DOHH2 (cell line): Measurements from ENCODE around the gene KLHL40.

ENCODE experiments used
- EZH2phosphoT487 ChIP-seq: fragments of 200-600 bp; sonication (generic); IDR thresholded peaks from 2 replicates; pipeline ENCODE4 v1.6.1; 2017; ENCODE audit warnings: borderline replicate concordance, mild to moderate bottlenecking, antibody characterized with exemption, low read length, moderate library complexity, mixed read lengths
- TF ChIP-seq, protein P1 (sequence below): fragments of 200-600 bp; sonication (generic); IDR thresholded peaks from one replicate; pipeline ENCODE4 v1.5.1; 2014; ENCODE audit warnings: antibody characterized with exemption, mild to moderate bottlenecking, low read depth, low read length; ENCODE audit not compliant: poor library complexity, severe bottlenecking

DNA sequence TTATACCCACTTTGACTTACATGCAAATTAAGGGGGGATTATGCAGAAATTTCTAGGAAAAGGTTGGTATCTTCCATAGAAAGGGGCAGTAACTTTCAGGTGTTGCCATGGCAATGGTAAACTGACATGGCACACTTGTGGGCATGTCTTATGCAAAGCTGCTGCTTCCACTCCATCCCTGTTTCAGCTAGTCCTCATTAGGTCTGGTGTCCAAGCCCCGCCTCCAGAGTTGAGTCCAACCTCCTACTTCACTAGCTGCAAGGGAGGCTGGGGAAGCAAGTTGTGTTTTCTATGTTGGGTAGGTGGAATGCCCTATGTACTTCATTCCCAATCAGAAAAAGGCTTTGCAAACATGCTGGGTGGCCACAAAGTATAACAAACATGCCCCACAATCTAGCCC lies 14.7 kb upstream of the KLHL40 start:
- TF ChIP-seq, protein P1, sequence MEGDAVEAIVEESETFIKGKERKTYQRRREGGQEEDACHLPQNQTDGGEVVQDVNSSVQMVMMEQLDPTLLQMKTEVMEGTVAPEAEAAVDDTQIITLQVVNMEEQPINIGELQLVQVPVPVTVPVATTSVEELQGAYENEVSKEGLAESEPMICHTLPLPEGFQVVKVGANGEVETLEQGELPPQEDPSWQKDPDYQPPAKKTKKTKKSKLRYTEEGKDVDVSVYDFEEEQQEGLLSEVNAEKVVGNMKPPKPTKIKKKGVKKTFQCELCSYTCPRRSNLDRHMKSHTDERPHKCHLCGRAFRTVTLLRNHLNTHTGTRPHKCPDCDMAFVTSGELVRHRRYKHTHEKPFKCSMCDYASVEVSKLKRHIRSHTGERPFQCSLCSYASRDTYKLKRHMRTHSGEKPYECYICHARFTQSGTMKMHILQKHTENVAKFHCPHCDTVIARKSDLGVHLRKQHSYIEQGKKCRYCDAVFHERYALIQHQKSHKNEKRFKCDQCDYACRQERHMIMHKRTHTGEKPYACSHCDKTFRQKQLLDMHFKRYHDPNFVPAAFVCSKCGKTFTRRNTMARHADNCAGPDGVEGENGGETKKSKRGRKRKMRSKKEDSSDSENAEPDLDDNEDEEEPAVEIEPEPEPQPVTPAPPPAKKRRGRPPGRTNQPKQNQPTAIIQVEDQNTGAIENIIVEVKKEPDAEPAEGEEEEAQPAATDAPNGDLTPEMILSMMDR = no peak
- no peak for TF ChIP-seq EZH2phosphoT487
